ENCODE results near the gene CHRNA10. TPM values are rescaled to one million over a fixed set of nuclear protein-coding genes. Genes with fewer than 3 reads are reported as not detected.
"Not testable (repeated sequence)": the region's sequence is repeated elsewhere in the genome, so short reads cannot be mapped to it uniquely, and the experiment has no call there.

The CHRNA10 gene
- total RNA-seq, 1 experiment from 2014 or later, result 0.05 TPM

- in situ Hi-C loops (cut with HindIII; ENCODE audit: low pct_unique_long_range_greater_than_20kb, low sequenced_read_pairs), result no loop called here
- DNase-seq (ENCODE audit: low read depth, low spot score), result no peak
Observed at GRCh38 chr11:3669128-3669527, 2.1 kb downstream of the CHRNA10 start.

- in situ Hi-C loops (cut with HindIII; ENCODE audit: low pct_unique_long_range_greater_than_20kb, low sequenced_read_pairs), result no loop called here
Observed at GRCh38 chr11:3667149-3668035, 3.8 kb downstream of the CHRNA10 start.

GRCh38 chr11:3666023-3666530 is 5.1 kb downstream of the CHRNA10 start:
- no peak for DNase-seq (ENCODE audit: low read depth, low spot score)
- in situ Hi-C loops (cut with HindIII; ENCODE audit: low pct_unique_long_range_greater_than_20kb, low sequenced_read_pairs), result no loop called here

More at GRCh38 chr11:3667149-3668035, 3.8 kb downstream of the CHRNA10 start:
- no peak for DNase-seq (ENCODE audit: low read depth, low spot score)

GRCh38 chr11:3665336-3666022 is 5.7 kb downstream of the CHRNA10 start:
- no peak for DNase-seq (ENCODE audit: low read depth, low spot score)
- in situ Hi-C loops (cut with HindIII; ENCODE audit: low pct_unique_long_range_greater_than_20kb, low sequenced_read_pairs), result no loop called here

- DNase-seq (ENCODE audit: low read depth, low spot score), result no peak
- in situ Hi-C loops (cut with HindIII; ENCODE audit: low pct_unique_long_range_greater_than_20kb, low sequenced_read_pairs), result no loop called here
Observed at GRCh38 chr11:3664032-3664630, 7.1 kb downstream of the CHRNA10 start.

- no peak for DNase-seq (ENCODE audit: low read depth, low spot score)
- in situ Hi-C loops (cut with HindIII; ENCODE audit: low pct_unique_long_range_greater_than_20kb, low sequenced_read_pairs), result no loop called here
Observed at GRCh38 chr11:3662856-3663255, 8.3 kb downstream of the CHRNA10 start.

GRCh38 chr11:3660960-3661359 is 10.2 kb downstream of the CHRNA10 start:
- in situ Hi-C loops (cut with HindIII; ENCODE audit: low pct_unique_long_range_greater_than_20kb, low sequenced_read_pairs), result no loop called here
- no peak for DNase-seq (ENCODE audit: low read depth, low spot score)

- in situ Hi-C loops (cut with HindIII; ENCODE audit: low pct_unique_long_range_greater_than_20kb, low sequenced_read_pairs), result no loop called here
- no peak for DNase-seq (ENCODE audit: low read depth, low spot score)
Observed at GRCh38 chr11:3659595-3660515, 11.3 kb downstream of the CHRNA10 start.

GRCh38 chr11:3658252-3658651 is 12.9 kb downstream of the CHRNA10 start:
- DNase-seq (ENCODE audit: low read depth, low spot score), result no peak
- in situ Hi-C loops (cut with HindIII; ENCODE audit: low pct_unique_long_range_greater_than_20kb, low sequenced_read_pairs), result no loop called here

- in situ Hi-C loops (cut with HindIII; ENCODE audit: low pct_unique_long_range_greater_than_20kb, low sequenced_read_pairs); DNase-seq (ENCODE audit: low read depth, low spot score): not testable (repeated sequence)
Observed at GRCh38 chr11:3657331-3657730, 13.9 kb downstream of the CHRNA10 start.

GRCh38 chr11:3655547-3655946 is 15.6 kb downstream of the CHRNA10 start:
- DNase-seq (ENCODE audit: low read depth, low spot score), result peak; percentile 22
- in situ Hi-C loops (cut with HindIII; ENCODE audit: low pct_unique_long_range_greater_than_20kb, low sequenced_read_pairs), result no loop called here

GRCh38 chr11:3652514-3652913 is 18.7 kb downstream of the CHRNA10 start:
- DNase-seq (ENCODE audit: low read depth, low spot score); in situ Hi-C loops (cut with HindIII; ENCODE audit: low pct_unique_long_range_greater_than_20kb, low sequenced_read_pairs): not testable (repeated sequence)

GRCh38 chr11:3649374-3649773 is 21.8 kb downstream of the CHRNA10 start:
- in situ Hi-C loops (cut with HindIII; ENCODE audit: low pct_unique_long_range_greater_than_20kb, low sequenced_read_pairs); DNase-seq (ENCODE audit: low read depth, low spot score): not testable (repeated sequence)

- in situ Hi-C loops (cut with HindIII; ENCODE audit: low pct_unique_long_range_greater_than_20kb, low sequenced_read_pairs); DNase-seq (ENCODE audit: low read depth, low spot score): not testable (repeated sequence)
Observed at GRCh38 chr11:3648843-3649242, 22.3 kb downstream of the CHRNA10 start.

GRCh38 chr11:3645552-3645951 is 25.6 kb downstream of the CHRNA10 start:
- no peak for DNase-seq (ENCODE audit: low read depth, low spot score)
- in situ Hi-C loops (cut with HindIII; ENCODE audit: low pct_unique_long_range_greater_than_20kb, low sequenced_read_pairs), result no loop called here

- in situ Hi-C loops (cut with HindIII; ENCODE audit: low pct_unique_long_range_greater_than_20kb, low sequenced_read_pairs), result no loop called here
Observed at GRCh38 chr11:3644817-3645235, 26.4 kb downstream of the CHRNA10 start, which contains the start of gene ART1. Gene ART1 (plus strand): TSS chr11:3645128. CDS start chr11:3659214, 14,086 bp downstream.

GRCh38 chr11:3643102-3643546 is 28.1 kb downstream of the CHRNA10 start:
- in situ Hi-C loops (cut with HindIII; ENCODE audit: low pct_unique_long_range_greater_than_20kb, low sequenced_read_pairs); DNase-seq (ENCODE audit: low read depth, low spot score): not testable (repeated sequence)

More at GRCh38 chr11:3644817-3645235, 26.4 kb downstream of the CHRNA10 start, which contains the start of gene ART1:
- peak; percentile 40 for DNase-seq (ENCODE audit: low read depth, low spot score)

Data from SK-MEL-5 (cell line).